ENCODE results near the gene PRRT3.

Gene PRRT3

GRCh38 chr3:9951962-9952805 is at the start of gene PRRT3:
PRRT3 (minus strand) TSS chr3:9952408; CDS start chr3:9950115, 2,293 bp downstream.
- no peak for FAIRE-seq

GRCh38 chr3:10000686-10001085 is 48.5 kb upstream of the PRRT3 start:
- no peak for FAIRE-seq

- FAIRE-seq = no peak
Observed at GRCh38 chr3:9994086-9994844, 42.1 kb upstream of the PRRT3 start.

GRCh38 chr3:9986230-9986725 is 34.1 kb upstream of the PRRT3 start:
- no peak for FAIRE-seq

GRCh38 chr3:9980251-9980650 is 28.0 kb upstream of the PRRT3 start:
- FAIRE-seq = no peak

- no peak for FAIRE-seq
Observed at GRCh38 chr3:9978710-9979305, 26.6 kb upstream of the PRRT3 start.

- FAIRE-seq = no peak
Observed at GRCh38 chr3:9976721-9977709, 24.8 kb upstream of the PRRT3 start.

GRCh38 chr3:9970020-9970652 is 17.9 kb upstream of the PRRT3 start:
- no peak for FAIRE-seq

- no peak for FAIRE-seq
Observed at GRCh38 chr3:9969632-9970019, 17.4 kb upstream of the PRRT3 start.

GRCh38 chr3:9966841-9967240 is 14.6 kb upstream of the PRRT3 start:
- no peak for FAIRE-seq

GRCh38 chr3:9965200-9965875 is 13.1 kb upstream of the PRRT3 start:
- no peak for FAIRE-seq

- no peak for FAIRE-seq
Observed at GRCh38 chr3:9957214-9957613, 5.0 kb upstream of the PRRT3 start.

GRCh38 chr3:9955611-9956352 is 3.6 kb upstream of the PRRT3 start:
- no peak for FAIRE-seq

- FAIRE-seq = no peak
Observed at GRCh38 chr3:9955067-9955502, 2.9 kb upstream of the PRRT3 start.

GRCh38 chr3:9951598-9951961 is 628 bp downstream of the PRRT3 start:
- no peak for FAIRE-seq

- no peak for FAIRE-seq
Observed at GRCh38 chr3:9951126-9951525, 1.1 kb downstream of the PRRT3 start.

- no peak for FAIRE-seq
Observed at GRCh38 chr3:9949626-9950025, 2.6 kb downstream of the PRRT3 start.

GRCh38 chr3:9949115-9949514 is 3.1 kb downstream of the PRRT3 start:
- no peak for FAIRE-seq

GRCh38 chr3:9948586-9948985 is 3.6 kb downstream of the PRRT3 start:
- FAIRE-seq = no peak
